WTC11 (cell line): ENCODE results near the gene GREB1.

Experiments
- ATF2 ChIP-seq: sonication (generic); formaldehyde crosslinking; IDR thresholded peaks from 2 replicates; pipeline ENCODE4 v1.8.1; 2022; ENCODE audit warnings: low read depth, missing genetic modification reagents, borderline replicate concordance
- CREB1 ChIP-seq: sonication (generic); formaldehyde crosslinking; IDR thresholded peaks from 2 replicates; pipeline ENCODE4 v1.8.0; 2023; ENCODE audit warnings: mild to moderate bottlenecking, missing genetic modification reagents
- CTCF ChIP-seq: fragments of 200-600 bp; IDR thresholded peaks from 2 replicates; pipeline ENCODE4 v1.8.0; 2022; ENCODE audit warnings: antibody characterized with exemption
- E2F4 ChIP-seq: sonication (generic); formaldehyde crosslinking; IDR thresholded peaks from 2 replicates; pipeline ENCODE4 v1.8.1; 2022; ENCODE audit warnings: low read depth, mild to moderate bottlenecking, moderate library complexity, missing genetic modification reagents, borderline replicate concordance
- ELF4 ChIP-seq: sonication (generic); formaldehyde crosslinking; IDR thresholded peaks from 2 replicates; pipeline ENCODE4 v1.8.1; 2022; ENCODE audit warnings: low read depth, mild to moderate bottlenecking, moderate library complexity, missing genetic modification reagents
- ETV6 ChIP-seq: sonication (generic); formaldehyde crosslinking; IDR thresholded peaks from 2 replicates; pipeline ENCODE4 v1.8.1; 2022; ENCODE audit warnings: mild to moderate bottlenecking, missing genetic modification reagents
- JUN ChIP-seq: sonication (generic); formaldehyde crosslinking; IDR thresholded peaks from 2 replicates; pipeline ENCODE4 v1.8.0; 2023; ENCODE audit warnings: mild to moderate bottlenecking, missing genetic modification reagents
- NFE2L1 ChIP-seq: sonication (generic); formaldehyde crosslinking; IDR thresholded peaks from 2 replicates; pipeline ENCODE4 v1.8.1; 2023; ENCODE audit warnings: missing genetic modification reagents
- NFYB ChIP-seq: sonication (generic); formaldehyde crosslinking; conservative IDR thresholded peaks from 2 replicates; pipeline ENCODE4 v1.8.0; 2022; ENCODE audit warnings: low read depth, missing genetic modification reagents
- ZNF232 ChIP-seq: sonication (generic); formaldehyde crosslinking; IDR thresholded peaks from 2 replicates; pipeline ENCODE4 v1.8.0; 2022; ENCODE audit warnings: mild to moderate bottlenecking, missing genetic modification reagents
- ZNF317 ChIP-seq: sonication (generic); formaldehyde crosslinking; IDR thresholded peaks from 2 replicates; pipeline ENCODE4 v1.8.1; 2023; ENCODE audit warnings: low read depth, mild to moderate bottlenecking, moderate library complexity, missing genetic modification reagents, borderline replicate concordance
- TF ChIP-seq, protein P1 (sequence below): sonication (generic); formaldehyde crosslinking; IDR thresholded peaks from 2 replicates; pipeline ENCODE4 v1.8.1; 2022; ENCODE audit warnings: mild to moderate bottlenecking, missing genetic modification reagents, moderate library complexity, borderline replicate concordance
- TF ChIP-seq, protein P2 (sequence below): sonication (generic); formaldehyde crosslinking; IDR thresholded peaks from 2 replicates; pipeline ENCODE4 v1.8.1; 2022; ENCODE audit warnings: missing genetic modification reagents, borderline replicate concordance

- no peak for TF ChIP-seq ATF2
- no peak for TF ChIP-seq CTCF
- TF ChIP-seq NFYB (CRISPR knock-in tag): no peak
- TF ChIP-seq CREB1 (CRISPR knock-in tag): no peak
- TF ChIP-seq ZNF317: no peak
- TF ChIP-seq ELF4 (CRISPR knock-in tag): no peak
- no peak for TF ChIP-seq E2F4 (CRISPR knock-in tag)
- TF ChIP-seq NFE2L1: no peak
- no peak for TF ChIP-seq JUN (CRISPR knock-in tag)
- no peak for TF ChIP-seq ZNF232 (CRISPR knock-in tag)
- TF ChIP-seq ETV6 (CRISPR knock-in tag): no peak
- TF ChIP-seq, protein P1, sequence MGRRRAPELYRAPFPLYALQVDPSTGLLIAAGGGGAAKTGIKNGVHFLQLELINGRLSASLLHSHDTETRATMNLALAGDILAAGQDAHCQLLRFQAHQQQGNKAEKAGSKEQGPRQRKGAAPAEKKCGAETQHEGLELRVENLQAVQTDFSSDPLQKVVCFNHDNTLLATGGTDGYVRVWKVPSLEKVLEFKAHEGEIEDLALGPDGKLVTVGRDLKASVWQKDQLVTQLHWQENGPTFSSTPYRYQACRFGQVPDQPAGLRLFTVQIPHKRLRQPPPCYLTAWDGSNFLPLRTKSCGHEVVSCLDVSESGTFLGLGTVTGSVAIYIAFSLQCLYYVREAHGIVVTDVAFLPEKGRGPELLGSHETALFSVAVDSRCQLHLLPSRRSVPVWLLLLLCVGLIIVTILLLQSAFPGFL (CRISPR knock-in tag): no peak
- TF ChIP-seq, protein P2, sequence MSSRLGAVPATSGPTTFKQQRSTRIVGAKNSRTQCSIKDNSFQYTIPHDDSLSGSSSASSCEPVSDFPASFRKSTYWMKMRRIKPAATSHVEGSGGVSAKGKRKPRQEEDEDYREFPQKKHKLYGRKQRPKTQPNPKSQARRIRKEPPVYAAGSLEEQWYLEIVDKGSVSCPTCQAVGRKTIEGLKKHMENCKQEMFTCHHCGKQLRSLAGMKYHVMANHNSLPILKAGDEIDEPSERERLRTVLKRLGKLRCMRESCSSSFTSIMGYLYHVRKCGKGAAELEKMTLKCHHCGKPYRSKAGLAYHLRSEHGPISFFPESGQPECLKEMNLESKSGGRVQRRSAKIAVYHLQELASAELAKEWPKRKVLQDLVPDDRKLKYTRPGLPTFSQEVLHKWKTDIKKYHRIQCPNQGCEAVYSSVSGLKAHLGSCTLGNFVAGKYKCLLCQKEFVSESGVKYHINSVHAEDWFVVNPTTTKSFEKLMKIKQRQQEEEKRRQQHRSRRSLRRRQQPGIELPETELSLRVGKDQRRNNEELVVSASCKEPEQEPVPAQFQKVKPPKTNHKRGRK (CRISPR knock-in tag): no peak
Observed at GRCh38 chr2:11541693-11542274, 7.9 kb downstream of the GREB1 start.
